GM19043 (cell line): ENCODE data around the gene PRMT1.
"Not testable (repeated sequence)": the region's sequence is repeated elsewhere in the genome, so short reads cannot be mapped to it uniquely, and the experiment has no call there.

Experiments
- ATAC-seq: cut with Tn5 transposase; IDR thresholded peaks from one replicate; pipeline ENCODE4 v1.9.1; 2021; ENCODE audit warnings: low read depth; ENCODE audit not compliant: unreplicated experiment

Gene PRMT1

DNA sequence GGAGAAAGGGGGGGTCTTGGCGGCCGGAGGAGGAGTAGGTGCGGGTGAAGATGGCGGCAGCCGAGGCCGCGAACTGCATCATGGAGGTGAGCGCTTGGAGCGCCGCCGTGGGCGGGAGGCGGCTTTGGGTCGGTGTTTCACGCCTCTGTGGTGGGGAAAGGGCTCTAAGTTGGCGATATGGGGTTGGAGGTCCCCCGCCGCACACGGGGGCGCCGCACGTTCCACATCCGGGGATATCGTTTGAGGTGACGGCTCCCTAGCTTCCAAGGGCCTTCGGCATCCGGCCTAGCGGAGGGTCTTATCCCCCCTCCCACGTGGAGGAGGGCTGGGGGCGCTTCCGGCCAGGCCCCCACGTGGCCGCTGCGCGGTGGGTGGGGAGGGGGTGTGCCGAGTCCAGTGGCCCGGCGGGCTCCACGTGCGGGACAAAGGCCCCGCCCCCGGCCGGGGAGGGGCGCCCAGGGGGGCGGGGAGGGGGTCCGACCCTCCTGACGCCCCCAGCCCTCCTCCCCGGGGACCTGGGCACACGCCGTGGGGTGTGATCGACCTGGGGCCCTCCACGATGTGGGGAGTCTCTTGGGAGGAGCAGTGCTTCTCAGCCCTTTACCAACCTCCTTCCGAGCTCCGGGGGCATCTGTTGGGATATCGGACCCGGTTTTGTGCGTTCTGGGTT, at the start of gene PRMT1:
PRMT1 (plus strand) TSS at position 41 of the 670 bp plus-strand sequence; CDS start at position 51, 10 bp downstream.
- no peak for ATAC-seq

DNA sequence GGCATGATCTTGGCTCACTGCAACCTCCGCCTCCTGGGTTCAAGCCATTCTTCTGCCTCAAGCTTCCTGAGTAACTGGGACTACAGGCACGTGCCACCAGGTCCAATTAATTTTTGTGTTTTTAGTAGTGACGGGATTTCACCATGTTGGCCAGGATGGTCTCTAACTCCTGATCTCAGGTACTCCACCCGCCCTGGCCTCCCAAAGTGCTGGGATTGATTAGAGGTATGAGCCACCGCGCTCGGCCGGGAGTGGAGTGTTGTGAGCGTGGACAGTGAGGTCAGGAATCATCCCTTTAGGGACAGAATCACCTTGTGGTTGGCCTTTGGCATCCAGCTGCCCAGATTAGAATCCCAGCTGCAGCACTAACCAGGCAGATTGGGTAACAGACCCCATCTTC, 47.4 kb upstream of the PRMT1 start:
- ATAC-seq = no peak

DNA sequence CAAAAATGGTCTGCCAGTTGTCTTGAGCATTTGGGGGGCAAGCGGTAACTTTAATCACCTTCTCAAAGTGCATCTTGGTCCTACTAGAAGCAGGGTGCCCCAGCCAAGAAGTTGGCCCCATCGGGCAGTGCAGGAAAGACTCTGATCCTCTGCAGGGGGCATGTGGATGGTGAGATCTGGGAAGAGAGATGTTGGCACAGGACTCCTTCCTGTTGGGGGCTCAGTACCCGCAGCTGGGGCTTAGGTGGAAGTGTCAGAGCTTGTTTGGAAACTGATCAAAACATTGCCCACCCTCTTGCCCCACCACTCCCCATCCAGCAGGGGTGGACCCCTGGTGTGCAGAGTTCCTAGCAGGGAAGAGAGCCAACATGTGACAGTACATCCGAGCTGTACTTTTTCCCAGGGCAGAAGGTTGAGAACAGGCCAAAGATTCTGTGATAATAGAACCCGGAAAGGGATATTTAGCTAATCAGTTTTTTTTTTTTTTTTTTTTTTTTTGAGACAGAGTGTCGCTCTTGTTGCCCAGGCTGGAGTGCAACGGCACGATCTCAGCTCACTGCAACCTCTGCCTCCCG, 46.0 kb upstream of the PRMT1 start:
- no peak for ATAC-seq

DNA sequence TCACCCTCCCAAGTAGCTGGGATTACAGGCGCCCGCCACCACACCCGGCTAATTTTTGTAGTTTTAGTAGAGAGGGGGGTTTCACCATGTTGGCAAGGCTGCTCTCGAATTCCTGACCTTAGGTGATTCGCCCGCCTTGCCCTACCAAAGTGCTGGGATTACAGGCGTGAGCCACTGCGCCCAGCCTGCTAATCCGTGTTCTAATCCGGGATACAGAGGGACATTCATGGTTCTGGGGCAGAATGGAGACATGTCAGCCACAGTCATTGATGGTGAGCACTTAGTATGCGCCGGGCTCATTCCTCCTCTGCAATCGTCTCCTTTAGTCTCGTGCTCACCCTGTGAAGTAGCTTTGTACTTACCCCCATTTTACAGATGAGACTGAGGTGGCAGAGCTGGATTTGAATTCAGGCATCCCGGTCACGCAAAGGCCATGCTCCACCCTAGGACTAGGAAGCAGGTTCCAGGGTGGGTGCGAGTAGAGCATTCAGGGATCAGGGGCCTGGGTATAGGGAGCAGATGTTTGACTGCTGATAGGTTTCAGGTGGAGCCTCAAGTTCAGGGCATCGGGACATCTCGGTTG, 45.4 kb upstream of the PRMT1 start:
- ATAC-seq = no peak

DNA sequence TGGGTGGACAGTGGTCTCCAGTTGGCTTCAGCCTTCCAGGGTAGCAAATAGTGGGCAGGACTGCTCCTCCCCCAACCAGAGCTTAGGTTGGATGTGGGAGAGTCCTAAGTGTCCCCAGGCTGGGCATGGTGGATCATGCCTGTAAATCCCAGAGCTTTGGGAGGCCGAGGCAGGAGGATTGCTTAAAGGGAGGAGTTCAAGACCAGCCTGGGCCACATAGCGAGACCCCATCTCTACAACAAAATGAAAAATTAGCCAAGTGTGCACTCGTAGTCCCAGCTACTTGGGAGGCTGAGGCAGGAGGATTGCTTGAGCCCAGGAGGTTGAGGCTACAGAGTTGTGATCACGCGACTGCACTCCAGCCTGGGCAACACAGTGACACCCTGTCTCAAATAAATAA, 44.5 kb upstream of the PRMT1 start:
- ATAC-seq = no peak

DNA sequence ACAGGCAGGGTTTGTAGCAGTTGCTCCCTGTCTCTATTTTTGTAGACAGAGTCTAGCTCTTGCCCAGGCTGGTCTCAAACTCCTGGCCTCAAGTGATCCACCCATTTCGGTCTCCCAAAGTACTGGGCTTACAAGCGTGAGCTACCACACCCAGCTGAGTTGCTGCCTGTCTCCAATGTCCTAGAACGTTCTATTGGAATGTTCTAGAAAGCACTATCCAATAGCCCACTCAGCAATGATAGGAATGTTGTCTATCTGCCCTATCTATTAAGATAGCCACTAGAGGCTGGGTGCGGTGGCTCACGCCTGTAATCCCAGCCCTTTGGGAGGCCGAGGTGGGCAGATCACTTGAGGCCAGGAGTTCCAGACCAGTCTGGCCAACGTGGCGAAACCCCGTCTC, 43.8 kb upstream of the PRMT1 start:
- not testable (repeated sequence) for ATAC-seq

- ATAC-seq = no peak
These were observed 41.4 kb upstream of the PRMT1 start for GRCh38 chr19:49635530-49636232.

- ATAC-seq = no peak
These were observed 40.7 kb upstream of the PRMT1 start for GRCh38 chr19:49636233-49636932.

DNA sequence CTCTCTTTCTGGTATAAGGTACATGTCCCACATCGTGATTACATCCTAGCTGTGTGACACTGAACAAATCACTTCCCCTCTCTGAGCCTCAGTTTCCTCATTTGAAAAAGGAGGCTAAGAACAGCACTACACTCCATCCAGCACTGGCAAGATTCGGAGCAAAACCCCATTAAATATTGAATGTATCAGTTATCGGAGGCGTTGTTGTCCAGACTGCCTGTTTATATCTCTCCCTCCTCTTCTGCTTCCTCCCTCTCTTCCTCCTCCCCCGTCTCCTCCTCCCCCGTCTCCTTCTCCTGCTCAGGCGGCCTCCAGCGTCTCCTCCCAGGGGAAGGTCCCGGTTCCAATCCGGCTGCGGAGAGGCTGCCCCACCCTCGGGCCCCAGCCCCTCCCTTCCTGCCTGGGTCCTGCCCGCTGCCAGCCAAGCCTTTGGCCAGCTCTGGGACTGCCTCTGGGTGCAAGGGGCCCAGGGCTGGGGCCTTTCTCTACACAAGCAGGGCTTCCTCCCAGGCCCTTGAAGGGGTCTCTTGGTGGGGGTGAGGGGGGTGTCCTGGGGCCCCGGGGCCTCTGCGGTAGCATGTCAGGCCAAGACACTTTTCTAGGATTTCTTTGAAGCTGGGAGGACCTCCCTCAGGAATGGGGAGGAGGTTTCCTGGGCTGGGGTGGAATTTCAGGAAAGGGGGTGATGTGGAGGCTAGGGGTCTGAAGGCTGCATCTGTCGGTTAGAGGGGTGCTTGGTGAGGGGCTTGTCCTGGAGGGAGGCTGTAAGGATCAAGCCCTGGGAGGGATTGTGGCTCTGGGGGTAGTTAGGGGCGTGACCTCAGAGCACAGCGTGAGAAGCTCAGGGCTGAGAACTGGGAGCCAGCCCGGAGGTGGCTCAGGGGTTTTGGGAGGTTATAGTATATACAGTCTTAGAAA, 39.0 kb upstream of the PRMT1 start:
- ATAC-seq = no peak

DNA sequence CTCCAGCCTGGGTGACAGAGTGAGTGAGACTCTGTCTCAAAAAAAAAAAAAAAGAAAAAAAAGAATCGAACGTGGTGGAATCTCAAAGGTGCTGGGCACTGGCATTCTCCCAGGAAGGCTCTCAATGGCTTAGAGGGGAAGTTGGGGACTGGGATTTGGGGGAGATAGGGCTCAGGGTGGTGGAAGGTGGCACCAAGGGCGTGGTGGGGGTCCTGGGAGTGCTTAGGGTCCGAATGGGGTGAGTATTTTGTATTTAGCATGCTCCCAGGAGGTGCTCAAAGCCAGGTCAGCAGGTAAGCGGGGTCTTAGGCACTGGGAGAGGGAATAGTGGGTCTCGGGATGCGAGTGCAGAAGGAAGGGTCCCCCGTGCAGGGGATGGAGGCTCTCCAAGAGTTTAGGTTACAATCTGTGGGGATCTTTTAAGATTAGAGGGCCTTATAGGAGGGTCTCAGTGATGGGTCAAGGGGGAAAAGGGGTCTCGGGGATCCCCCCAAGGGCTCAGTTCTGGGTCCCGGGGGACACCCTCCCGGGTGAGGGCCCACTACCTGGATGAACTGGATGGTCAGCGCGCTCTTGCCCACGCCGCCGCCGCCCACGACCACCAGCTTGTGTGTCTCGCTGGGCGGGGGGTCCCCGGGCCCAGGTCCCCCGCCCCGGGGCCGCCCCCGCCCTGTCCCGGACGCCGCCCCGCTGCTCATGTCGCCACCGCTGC, 37.5 kb upstream of the PRMT1 start:
- ATAC-seq = no peak

GRCh38 chr19:49640113-49640898, 36.8 kb upstream of the PRMT1 start, which contains the start of gene RRAS:
RRAS (minus strand) TSS chr19:49640143; CDS start chr19:49640098, 45 bp downstream.
- ATAC-seq = peak; percentile 62

DNA sequence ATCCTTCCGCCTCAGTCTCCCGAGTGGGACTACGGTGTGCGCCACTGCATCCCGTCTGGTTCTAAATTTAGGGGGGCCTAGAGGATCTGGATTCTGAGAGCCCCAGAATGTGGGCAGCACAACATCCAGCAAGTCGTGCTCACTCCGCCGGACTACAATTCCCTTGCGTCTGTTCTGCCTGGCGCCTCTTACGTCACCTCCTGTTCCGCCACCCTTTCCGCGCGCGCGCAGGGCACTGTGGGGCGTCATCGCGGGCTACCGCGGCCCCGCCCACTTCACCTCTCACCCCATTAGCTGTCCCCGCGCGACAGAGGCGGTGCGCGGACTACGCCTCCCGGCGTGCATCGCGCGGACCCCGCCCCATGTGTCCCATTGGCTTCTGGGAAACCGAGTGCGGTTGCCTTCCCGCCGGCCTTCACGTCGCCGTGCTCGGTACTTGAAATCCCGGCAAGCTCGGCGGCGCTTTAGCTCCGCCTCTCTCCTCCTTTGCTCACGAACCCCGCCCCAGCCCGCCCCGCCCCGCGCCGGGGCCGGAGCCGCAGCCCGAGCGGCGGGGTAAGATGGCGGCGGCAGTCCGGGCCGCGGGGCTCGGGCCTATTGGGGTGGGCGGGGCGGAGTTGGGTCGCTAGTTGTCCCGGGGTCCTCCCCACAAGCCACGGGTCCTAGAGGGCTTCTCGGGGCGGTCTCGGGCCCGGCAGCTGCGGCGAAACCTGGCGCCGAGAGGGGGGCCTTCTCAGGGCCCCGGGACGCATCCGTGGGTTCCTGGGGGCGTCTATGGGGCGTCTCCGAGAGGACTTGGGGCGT, 35.2 kb upstream of the PRMT1 start, which contains the start of gene SCAF1:
SCAF1 (plus strand) TSS at position 522 of the 804 bp plus-strand sequence. CDS start 2,818 bp downstream, outside the sequence.
- peak; percentile 46 for ATAC-seq

GRCh38 chr19:49642492-49643035, 34.5 kb upstream of the PRMT1 start:
- ATAC-seq = no peak

GRCh38 chr19:49643466-49643865, 33.6 kb upstream of the PRMT1 start:
- ATAC-seq = no peak

DNA sequence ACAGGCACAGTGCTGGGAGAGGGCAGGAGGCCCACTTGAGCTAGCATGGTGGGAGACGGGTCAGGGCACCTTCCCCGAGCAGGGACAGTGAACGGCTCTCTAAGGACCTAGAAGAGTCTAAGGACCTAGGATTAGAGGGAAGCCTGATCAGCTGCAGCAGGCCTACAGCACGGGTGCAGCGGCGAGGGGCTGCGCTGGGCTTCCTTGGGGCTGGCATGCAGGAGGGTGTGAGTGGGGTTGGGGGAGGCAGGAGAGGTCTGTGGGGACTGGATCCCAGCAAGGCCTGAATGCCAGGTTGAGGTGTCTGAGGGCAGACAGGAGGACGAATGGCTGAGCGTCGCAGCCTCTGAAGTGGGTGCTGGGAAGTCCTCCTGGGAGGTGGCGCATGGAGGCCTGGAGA, 31.5 kb upstream of the PRMT1 start:
- ATAC-seq = no peak

GRCh38 chr19:49645995-49646394, 31.1 kb upstream of the PRMT1 start:
- ATAC-seq = no peak

- no peak for ATAC-seq
These were observed 30.5 kb upstream of the PRMT1 start for GRCh38 chr19:49646586-49646985.
